HCT116 (cell line): ENCODE data around the gene GGTLC2. TPM values are rescaled to one million over a fixed set of nuclear protein-coding genes. Genes with fewer than 3 reads are reported as not detected.

Experiments used
- ATAC-seq: fragments of 200-7000 bp; cut with Tn5 transposase; 2 replicates; pipeline ENCODE4 v1.9.1; 2020; ENCODE audit warnings: mild to moderate bottlenecking, moderate library complexity
- BruUV-seq: library from RNA; stranded (reverse); fragments of 400-500 nt; replicated peaks from 2 replicates; lab custom pipeline; 2021; lab: Mats Ljungman, UMichigan
- CTCF ChIA-PET: fragments of 300-600 bp; sonication (Branson Sonifier 250); formaldehyde crosslinking; loops from one replicate; lab custom pipeline; 2021; ENCODE audit warnings: antibody characterized with exemption; lab: Charles Lee
- POLR2A ChIA-PET: fragments of 300-600, 350-600 bp; sonication (Branson Sonifier 250); formaldehyde crosslinking; loops from one replicate; lab custom pipeline; 2021; ENCODE audit warnings: antibody characterized with exemption; lab: Charles Lee
- RAD21 ChIA-PET, 2 experiments: fragments of 300-600 bp; sonication (Branson Sonifier 250); formaldehyde crosslinking; loops; one replicate each; lab custom pipeline; 2023; ENCODE audit warnings: low total read pairs in 2 of 2; ENCODE audit not compliant: uncharacterized antibody in 2 of 2, unreplicated experiment in 2 of 2, low non-redundant PET in 1 of 2; lab: Charles Lee
- DNase-seq: peaks from one replicate; pipeline ENCODE4 v3.0.0-alpha.2; 2010; ENCODE audit warnings: low read depth, low spot score
- H2AFZ ChIP-seq: fragments of 200-600 bp; shearing (Covaris generic), sonication (generic); 2 replicates; pipeline ENCODE4 v1.6.1; 2017; ENCODE audit warnings: low read depth, mixed run types, mixed read lengths, antibody characterized with exemption, low read length; ENCODE audit not compliant: poor library complexity, severe bottlenecking
- H3K27ac ChIP-seq: 2 replicates; pipeline ENCODE4 v1.5.1; 2012; ENCODE audit warnings: low read depth, low read length
- H3K27me3 ChIP-seq: fragments of 200-600 bp; sonication (generic); 2 replicates; pipeline ENCODE4 v1.6.1; 2016; ENCODE audit warnings: mixed run types, low read length, mixed read lengths; ENCODE audit not compliant: insufficient read depth
- H3K36me3 ChIP-seq, 2 experiments: fragments of 200-500 bp in 1 of 2; fragments of 200-600 bp in 1 of 2; sonication (Bioruptor generic) in 1 of 2; sonication (generic) in 1 of 2; 2 replicates each; pipeline versions ENCODE4 v1.5.1 to v1.6.1; 2014 to 2016; ENCODE audit warnings: low read length in 2 of 2, inconsistent platforms in 1 of 2, mixed read lengths in 1 of 2, mixed run types in 1 of 2; ENCODE audit not compliant: insufficient read depth in 2 of 2, control insufficient read depth in 1 of 2
- H3K4me1 ChIP-seq, 2 experiments: fragments of 200-600 bp in 1 of 2; sonication (generic) in 1 of 2; 2 replicates each; pipeline versions ENCODE4 v1.5.1 to v1.6.1; 2012 to 2017; ENCODE audit warnings: low read length in 2 of 2, inconsistent platforms in 1 of 2, mild to moderate bottlenecking in 1 of 2, mixed read lengths in 1 of 2, mixed run types in 1 of 2, moderate library complexity in 1 of 2; ENCODE audit not compliant: insufficient read depth in 2 of 2, control insufficient read depth in 1 of 2
- H3K4me2 ChIP-seq: fragments of 200-600 bp; sonication (generic); 2 replicates; pipeline ENCODE4 v1.6.1; 2017; ENCODE audit warnings: mixed run types, low read length, mixed read lengths
- H3K4me3 ChIP-seq, 2 experiments: fragments of 200-600 bp in 1 of 2; sonication (generic) in 1 of 2; replicated peaks in 1 of 2; 2 replicates each; pipeline ENCODE4 v1.5.1; 2011 to 2016; ENCODE audit warnings: low read length in 2 of 2, control low read depth in 1 of 2, low read depth in 1 of 2, mild to moderate bottlenecking in 1 of 2, mixed read lengths in 1 of 2, mixed run types in 1 of 2
- H3K79me2 ChIP-seq: fragments of 200-600 bp; sonication (generic); 2 replicates; pipeline ENCODE4 v1.6.1; 2017; ENCODE audit warnings: mild to moderate bottlenecking, mixed run types, low read length, moderate library complexity, mixed read lengths; ENCODE audit not compliant: insufficient read depth
- H3K9ac ChIP-seq: fragments of 200-600 bp; sonication (generic); 2 replicates; pipeline ENCODE4 v1.6.1; 2016; ENCODE audit warnings: low read length, mixed read lengths
- H3K9me2 ChIP-seq: fragments of 200-600 bp; sonication (generic), shearing (Covaris generic); 2 replicates; pipeline ENCODE4 v1.6.1; 2017; ENCODE audit warnings: mixed run types, mild to moderate bottlenecking, moderate library complexity; ENCODE audit not compliant: insufficient read depth
- H3K9me3 ChIP-seq, 2 experiments: fragments of 200-500 bp in 1 of 2; fragments of 200-600 bp in 1 of 2; sonication (Bioruptor generic) in 1 of 2; sonication (generic) in 1 of 2; 2 replicates each; pipeline ENCODE4 v1.6.1; 2014 to 2017; ENCODE audit warnings: low read length in 2 of 2, mixed read lengths in 2 of 2, inconsistent platforms in 1 of 2, low read depth in 1 of 2, mild to moderate bottlenecking in 1 of 2, mixed run types in 1 of 2, moderate library complexity in 1 of 2; ENCODE audit not compliant: control insufficient read depth in 1 of 2, insufficient read depth in 1 of 2
- H4K20me1 ChIP-seq: fragments of 200-600 bp; sonication (generic), shearing (Covaris generic); 2 replicates; pipeline ENCODE4 v1.6.1; 2017; ENCODE audit warnings: mixed run types, mild to moderate bottlenecking, moderate library complexity; ENCODE audit not compliant: insufficient read depth
- CEBPB ChIP-seq: IDR thresholded peaks from 2 replicates; pipeline ENCODE4 v1.6.1; 2012; ENCODE audit warnings: low read depth
- CTCF ChIP-seq, 3 experiments: fragments of 200-600 bp in 1 of 3; sonication (generic) in 1 of 3; IDR thresholded peaks in 2 of 3; conservative IDR thresholded peaks in 1 of 3; 2 replicates each; pipeline ENCODE4 v1.5.1; 2012 to 2017; ENCODE audit warnings: low read depth in 2 of 3, low read length in 2 of 3, antibody characterized with exemption in 1 of 3, borderline replicate concordance in 1 of 3, control low read depth in 1 of 3, mild to moderate bottlenecking in 1 of 3, mixed read lengths in 1 of 3, mixed run types in 1 of 3, moderate library complexity in 1 of 3; ENCODE audit not compliant: insufficient read depth in 1 of 3
- ELF1 ChIP-seq: IDR thresholded peaks from 2 replicates; pipeline ENCODE4 v1.6.1; 2012; ENCODE audit warnings: low read depth, borderline replicate concordance
- EZH2 ChIP-seq: fragments of 200-600 bp; sonication (generic); IDR thresholded peaks from 2 replicates; pipeline ENCODE4 v1.6.1; 2017; ENCODE audit warnings: antibody characterized with exemption, mixed run types
- JUND ChIP-seq: IDR thresholded peaks from 2 replicates; pipeline ENCODE4 v1.6.1; 2012
- POLR2A ChIP-seq: IDR thresholded peaks from 2 replicates; pipeline ENCODE4 v1.7.0; 2011; ENCODE audit warnings: borderline replicate concordance; ENCODE audit not compliant: insufficient read depth, insufficient read length; ENCODE audit errors: extremely low read depth
- POLR2AphosphoS5 ChIP-seq: IDR thresholded peaks from 2 replicates; pipeline ENCODE4 v1.6.1; 2011; ENCODE audit warnings: mild to moderate bottlenecking, low read depth, low read length, moderate library complexity
- RAD21 ChIP-seq: IDR thresholded peaks from 2 replicates; pipeline ENCODE4 v1.6.1; 2012; ENCODE audit warnings: low read depth, mild to moderate bottlenecking
- SIN3A ChIP-seq: IDR thresholded peaks from 2 replicates; pipeline ENCODE4 v1.6.1; 2012; ENCODE audit warnings: low read depth
- TCF7L2 ChIP-seq: IDR thresholded peaks from 2 replicates; pipeline ENCODE4 v1.7.0; 2011; ENCODE audit warnings: borderline replicate concordance, inconsistent platforms; ENCODE audit not compliant: insufficient read depth, insufficient read length; ENCODE audit errors: extremely low read depth
- YY1 ChIP-seq: IDR thresholded peaks from 2 replicates; pipeline ENCODE4 v1.6.1; 2011; ENCODE audit warnings: low read length, low read depth, moderate library complexity, mild to moderate bottlenecking; ENCODE audit not compliant: insufficient replicate concordance; ENCODE audit errors: extremely low read depth
- ZNF274 ChIP-seq: fragments of 200-500 bp; sonication (Bioruptor generic); IDR thresholded peaks from 2 replicates; pipeline ENCODE4 v1.6.1; 2014; ENCODE audit warnings: mild to moderate bottlenecking, low read depth, low read length, inconsistent platforms
- intact Hi-C: fragments of 100-400 bp; cut with micrococcal nuclease; formaldehyde crosslinking; loops from 2 replicates; pipeline ENCODE4 v1.10.0; 2022
- total RNA-seq: library from RNA; stranded (reverse); gene quantifications from one replicate; pipeline ENCODE4 v1.2.1, GENCODE V29; 2021; ENCODE audit not compliant: unreplicated experiment

The GGTLC2 gene
- total RNA-seq, 1 experiment from 2014 or later = not detected

- ChIA-PET CTCF (no interaction called here), RAD21 (no interaction called here), POLR2A (no interaction called here)
- no peak overlapping the region for H3K27ac ChIP-seq
- no peak overlapping the region for H2AFZ ChIP-seq
- TF ChIP-seq ELF1 (no peak), EZH2 (no peak), CEBPB (no peak), POLR2A (no peak), POLR2AphosphoS5 (no peak)
- no peaks in the 10 kb centered on the region for H3K9me3 ChIP-seq
- H3K36me3 ChIP-seq = no peaks in the 10 kb centered on the region
- H3K79me2 ChIP-seq = no peaks in the 10 kb centered on the region
- no peaks in the 10 kb centered on the region for H3K9me2 ChIP-seq
- H3K4me1 ChIP-seq = no peaks in the 10 kb centered on the region
- H3K27me3 ChIP-seq = 0 out of 2 replicates have a peak, but pooled peaks cover 2% of the 10 kb centered on the region
- H3K4me3 ChIP-seq = no peak overlapping the region
- intact Hi-C loops = no loop called here
- ATAC-seq = no peak
- DNase-seq = no peak
- H3K9ac ChIP-seq = no peak overlapping the region
- H4K20me1 ChIP-seq = no peaks in the 10 kb centered on the region
- no peak overlapping the region for H3K4me2 ChIP-seq
- BruUV-seq = no TSS peak
These were observed 34.6 kb downstream of the GGTLC2 start for GRCh38 chr22:22678970-22679369.

GRCh38 chr22:22680396-22680795 lies 36.0 kb downstream of the GGTLC2 start:
- H3K79me2 ChIP-seq = no peaks in the 10 kb centered on the region
- no peaks in the 10 kb centered on the region for H3K36me3 ChIP-seq
- ATAC-seq (no peak), DNase-seq (no peak)
- 0 out of 2 replicates have a peak, but pooled peaks cover 2% of the 10 kb centered on the region for H3K27me3 ChIP-seq
- CTCF ChIA-PET = no interaction called here
- POLR2A ChIA-PET = no interaction called here
- H3K4me2 ChIP-seq = no peak overlapping the region
- H4K20me1 ChIP-seq = no peaks in the 10 kb centered on the region
- no peaks in the 10 kb centered on the region for H3K9me3 ChIP-seq
- TF ChIP-seq SIN3A = no peak
- TF ChIP-seq YY1 = no peak
- no peak for TF ChIP-seq RAD21
- TF ChIP-seq JUND = no peak
- TF ChIP-seq TCF7L2 = no peak
- no peak for TF ChIP-seq CTCF (IDR thresholded peaks at IDR 0.05 in 2 of 3, conservative IDR thresholded peaks at IDR 0.05 in 1 of 3; ENCODE audit: borderline replicate concordance in 1 of 3, insufficient read depth in 1 of 3, low read depth in 2 of 3, low read length in 2 of 3)
- TF ChIP-seq ZNF274 = no peak
- TF ChIP-seq POLR2A = no peak
- H2AFZ ChIP-seq = no peak overlapping the region
- no peaks in the 10 kb centered on the region for H3K4me1 ChIP-seq
- H3K9me2 ChIP-seq = no peaks in the 10 kb centered on the region
- intact Hi-C loops = no loop called here
- BruUV-seq = no TSS peak
- RAD21 ChIA-PET = no interaction called here
- H3K4me3 ChIP-seq = no peak overlapping the region
- no peak overlapping the region for H3K27ac ChIP-seq
- H3K9ac ChIP-seq = no peak overlapping the region
